ENCODE data around the gene CSNK1D.
"Not testable (repeated sequence)": the region's sequence is repeated elsewhere in the genome, so short reads cannot be mapped to it uniquely, and the experiment has no call there.

Gene CSNK1D

DNA sequence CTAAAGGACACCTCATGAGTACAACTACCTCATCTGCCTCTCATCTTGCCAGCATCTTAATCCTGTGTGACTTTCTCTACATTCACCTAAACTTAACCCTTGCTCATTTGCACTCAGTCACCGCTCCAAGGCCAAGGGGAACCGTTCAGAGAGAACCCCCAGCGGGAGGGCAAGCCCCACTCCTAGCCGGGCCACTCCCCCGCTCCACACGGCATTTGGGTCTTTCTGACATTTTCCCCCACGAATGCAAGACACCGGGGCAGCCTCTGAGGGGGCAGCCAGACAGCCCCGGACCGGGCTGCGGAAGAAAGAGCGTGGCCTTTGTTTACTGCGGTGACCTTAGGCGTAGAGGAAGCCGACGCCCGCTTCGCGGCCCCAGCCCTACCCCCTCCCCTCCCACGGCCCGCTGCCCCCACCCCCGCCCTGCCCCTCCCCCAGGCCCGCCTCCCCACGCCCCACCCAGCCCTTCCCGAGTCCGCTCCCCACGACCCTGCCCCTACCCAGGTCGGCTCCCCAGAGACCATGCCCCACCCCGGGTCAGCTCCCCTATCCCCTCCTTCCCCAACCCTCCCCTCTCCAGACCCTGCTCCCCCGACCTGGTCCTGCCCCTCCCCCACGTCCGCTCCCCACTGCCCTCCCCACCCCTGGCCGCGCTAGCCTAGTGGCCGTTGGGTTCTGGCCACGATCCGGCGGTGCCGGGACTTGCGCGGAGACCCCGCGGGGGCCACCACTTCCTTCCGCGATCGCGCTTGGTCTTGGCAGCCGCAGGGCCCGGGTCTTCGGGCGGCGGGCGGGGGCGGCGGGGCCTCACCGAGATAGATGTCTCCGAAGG lies 789 bp downstream of the CSNK1D start:
- no peak for DNase-seq

GRCh38 chr17:82271401-82271800 lies 2.1 kb downstream of the CSNK1D start:
- DNase-seq = no peak

DNA sequence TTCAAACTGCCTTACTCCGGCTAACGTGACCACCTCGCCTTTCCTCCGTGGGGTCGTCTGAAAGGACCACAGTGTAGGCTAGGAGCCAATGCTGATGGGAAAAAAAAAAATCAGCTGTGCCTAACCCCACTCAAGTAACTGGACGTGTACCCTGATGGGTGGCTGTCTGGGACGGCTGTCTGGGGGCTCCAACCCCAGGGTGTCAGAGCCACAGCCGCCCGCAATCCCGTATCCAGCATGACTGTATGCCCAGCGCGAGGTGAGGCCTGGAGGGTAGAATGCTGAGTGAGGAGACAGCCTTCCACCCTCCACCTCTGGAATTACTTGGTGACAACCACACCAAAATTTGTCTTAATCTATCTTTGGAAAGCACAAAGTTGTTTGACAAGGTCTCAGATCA lies 2.8 kb downstream of the CSNK1D start:
- DNase-seq = no peak

DNA sequence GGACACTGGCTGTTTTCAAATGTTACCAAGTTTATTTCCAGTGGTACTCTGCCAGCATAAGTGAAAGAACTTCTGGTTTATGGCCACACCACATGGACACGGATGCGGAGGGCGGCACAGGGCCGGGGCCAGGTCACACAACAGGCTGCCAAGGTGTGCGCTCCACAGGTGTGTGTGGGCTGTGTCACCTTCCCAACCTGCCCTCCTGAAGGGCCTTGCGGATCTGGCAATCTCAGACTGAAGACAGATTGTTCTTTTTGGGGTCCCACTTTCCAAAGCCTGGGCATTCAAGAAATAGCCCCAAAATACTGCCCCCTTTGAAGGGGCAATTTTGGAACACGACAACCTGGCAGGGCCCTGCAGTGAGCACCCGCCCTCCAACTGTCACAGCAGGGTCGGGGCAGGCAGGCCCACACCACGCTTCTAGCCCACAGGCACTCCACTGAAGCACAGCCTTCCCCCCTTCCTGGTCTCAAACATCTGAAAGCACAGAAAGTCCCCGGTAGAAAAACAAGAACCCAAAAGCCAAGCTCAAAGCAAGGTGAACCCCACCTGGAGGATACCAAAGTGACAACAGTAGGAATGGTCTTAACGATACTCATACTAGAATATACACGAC lies 3.5 kb downstream of the CSNK1D start:
- no peak for DNase-seq

- no peak for DNase-seq
Observed at GRCh38 chr17:82269138-82269881, 4.2 kb downstream of the CSNK1D start.

DNA sequence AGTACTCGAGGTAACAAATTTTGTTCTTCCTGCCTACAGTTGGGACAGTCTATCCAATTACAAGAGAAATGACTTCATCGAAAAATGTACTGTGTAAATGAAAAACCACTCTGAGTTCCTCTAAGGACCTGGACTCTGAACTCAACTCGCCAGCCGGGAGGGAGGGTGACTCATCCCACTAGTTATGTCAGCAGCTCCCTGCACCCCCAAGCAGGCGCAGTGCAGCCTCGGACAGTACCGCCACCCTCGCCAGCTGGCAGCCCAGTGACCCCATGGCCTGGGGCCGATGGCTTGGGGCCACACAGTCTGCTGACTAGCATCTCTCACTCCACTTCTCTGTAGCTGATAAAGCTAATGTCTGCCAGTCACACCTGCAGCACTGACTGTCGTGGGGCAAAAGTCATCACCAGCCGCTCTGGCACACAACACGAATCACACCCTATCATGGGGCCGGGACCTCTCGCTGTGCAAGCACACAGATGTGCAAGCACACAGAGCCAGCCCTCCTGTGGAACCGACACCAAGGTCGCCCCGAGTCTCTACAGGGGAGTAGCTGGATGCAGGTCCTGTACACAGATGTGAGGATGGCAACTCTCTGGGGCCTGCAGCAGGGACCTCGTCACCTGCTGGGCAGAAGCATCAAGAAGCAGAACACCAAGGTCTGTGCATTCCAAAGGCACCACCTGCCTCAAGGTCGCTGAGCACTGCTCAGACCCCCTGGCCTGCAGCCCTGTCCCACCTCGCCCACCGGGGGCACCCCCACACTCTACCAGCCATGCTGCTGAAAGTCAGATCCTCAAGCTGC lies 5.7 kb downstream of the CSNK1D start:
- peak; percentile 84 for DNase-seq

DNA sequence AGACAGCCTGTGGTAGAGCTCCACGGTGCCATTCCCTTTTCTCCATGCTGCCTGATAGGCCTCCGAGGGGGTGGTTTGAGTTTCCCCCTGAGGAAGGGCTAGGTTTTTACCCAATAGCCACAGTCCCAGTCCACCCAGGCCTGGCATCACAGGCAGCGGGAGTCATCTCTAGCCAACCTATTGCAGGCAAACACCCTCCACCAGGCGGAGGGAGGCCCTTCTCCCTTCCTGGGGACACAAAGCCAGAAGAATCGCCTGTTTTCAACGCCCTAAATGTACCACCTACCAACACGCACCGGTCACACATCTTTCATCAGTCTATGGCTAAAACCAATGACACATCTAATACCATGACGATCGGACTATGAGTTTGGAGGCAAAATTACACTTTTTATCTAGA lies 7.4 kb downstream of the CSNK1D start:
- DNase-seq = no peak

GRCh38 chr17:82263641-82264040 lies 9.9 kb downstream of the CSNK1D start:
- DNase-seq = no peak

- no peak for DNase-seq
Observed at GRCh38 chr17:82262344-82262743, 11.2 kb downstream of the CSNK1D start.

- DNase-seq = not testable (repeated sequence)
Observed at GRCh38 chr17:82259972-82260961, 13.2 kb downstream of the CSNK1D start.

GRCh38 chr17:82258555-82258954 lies 14.9 kb downstream of the CSNK1D start:
- no peak for DNase-seq

DNA sequence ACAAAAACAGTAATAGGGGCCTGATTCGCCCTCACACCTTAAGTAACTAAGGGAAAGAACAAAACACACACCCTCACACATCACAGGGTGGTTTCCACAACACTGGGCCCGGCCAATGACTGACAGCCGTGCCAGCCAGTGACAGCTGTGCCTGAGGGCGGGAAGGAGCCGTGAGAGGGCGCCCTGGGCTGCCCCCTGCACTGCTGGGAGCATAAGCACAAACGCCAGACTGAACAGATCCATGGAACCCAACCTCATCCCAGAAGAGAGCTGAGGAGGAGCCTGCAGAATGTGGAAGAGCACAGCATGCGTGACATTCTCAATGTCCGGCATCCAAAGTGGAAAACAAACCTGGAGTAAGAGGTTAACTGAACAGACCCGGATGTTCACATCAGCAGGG lies 16.0 kb downstream of the CSNK1D start:
- peak; percentile 72 for DNase-seq

- no peak for DNase-seq
Observed at GRCh38 chr17:82256242-82256885, 17.1 kb downstream of the CSNK1D start.

DNA sequence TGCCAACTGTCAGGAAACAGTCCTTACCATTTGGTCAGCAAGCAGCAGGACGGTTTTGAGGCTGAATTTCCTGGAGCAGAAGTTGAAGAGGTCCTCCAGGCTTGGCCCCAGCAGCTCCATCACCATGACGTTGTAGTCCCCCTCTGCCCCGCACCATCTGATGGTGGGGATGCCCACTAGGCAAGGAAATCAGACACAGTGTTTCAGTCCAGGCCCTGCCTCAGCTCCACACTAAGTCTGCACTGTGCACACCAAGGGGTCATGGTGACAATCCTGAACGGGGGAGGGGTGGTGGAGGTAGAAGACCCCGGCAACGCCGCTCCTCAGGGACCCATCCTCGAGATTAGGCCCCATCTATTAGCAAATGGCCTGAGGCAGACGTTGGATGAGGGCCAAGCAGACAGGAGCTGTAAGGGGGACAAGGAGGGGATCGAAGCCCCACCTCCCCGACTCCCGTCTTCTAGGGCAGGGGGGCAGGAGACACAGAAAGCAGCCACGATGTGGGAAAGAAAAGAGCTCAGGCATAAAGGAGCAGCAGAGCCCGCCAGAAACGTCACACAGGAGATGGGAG lies 18.0 kb downstream of the CSNK1D start:
- DNase-seq = no peak

- not testable (repeated sequence) for DNase-seq
Observed at GRCh38 chr17:82254746-82255145, 18.8 kb downstream of the CSNK1D start.

GRCh38 chr17:82254096-82254495 lies 19.4 kb downstream of the CSNK1D start:
- not testable (repeated sequence) for DNase-seq

GRCh38 chr17:82253179-82253544 lies 20.3 kb downstream of the CSNK1D start:
- DNase-seq = no peak

DNA sequence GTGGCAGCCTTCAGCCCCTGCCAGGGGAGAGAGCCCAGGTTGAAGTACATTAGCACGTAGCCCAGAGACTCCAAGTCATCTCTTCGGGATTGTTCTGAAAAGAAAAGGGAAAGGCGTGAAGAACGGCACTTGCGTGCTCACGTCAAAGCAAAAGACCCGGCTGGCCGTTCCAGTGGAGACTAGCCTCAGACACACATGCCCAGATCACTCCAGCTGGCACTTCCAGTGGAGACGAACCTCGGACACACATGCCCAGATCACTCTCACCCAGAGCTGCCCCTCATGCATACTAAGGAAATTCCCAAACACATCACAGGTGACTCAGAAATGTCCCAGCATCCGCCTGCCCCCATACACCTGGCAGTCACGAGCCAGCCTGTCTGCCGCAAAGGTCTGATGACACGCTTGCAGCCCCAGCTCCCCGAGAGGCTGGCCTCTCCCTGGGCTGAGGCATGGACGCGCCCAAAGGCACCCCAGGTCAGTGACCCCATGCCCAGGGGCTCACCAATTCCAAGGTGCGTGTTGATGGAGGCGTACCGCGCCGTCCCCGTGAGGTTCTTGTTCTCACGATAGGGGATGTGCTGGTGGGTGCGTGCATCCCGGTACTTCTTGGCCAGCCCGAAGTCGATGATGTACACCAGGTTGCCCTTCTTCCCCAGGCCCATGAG lies 20.9 kb downstream of the CSNK1D start:
- no peak for DNase-seq

GRCh38 chr17:82250868-82251500 lies 22.5 kb downstream of the CSNK1D start:
- DNase-seq = no peak

All from midbrain (tissue), 1 donor.